Smooth muscle cell (in vitro differentiated cells): Measurements from ENCODE around the gene REXO4. TPM values are rescaled to one million over a fixed set of nuclear protein-coding genes. Genes with fewer than 3 reads are reported as not detected.
"Not testable (repeated sequence)": the region's sequence is repeated elsewhere in the genome, so short reads cannot be mapped to it uniquely, and the experiment has no call there.

ENCODE experiments used
- DNase-seq: peaks from one replicate; lab custom pipeline; 2025; ENCODE audit not compliant: unreplicated experiment; lab: John Stamatoyannopoulos, UW
- H2AFZ ChIP-seq: fragments of 200-600 bp; sonication (generic); 2 replicates; pipeline ENCODE4 v1.6.0; 2016; ENCODE audit warnings: antibody characterized with exemption, low read depth, mild to moderate bottlenecking
- H3F3A ChIP-seq: fragments of 200-600 bp; sonication (generic); 2 replicates; pipeline ENCODE4 v1.6.0; 2017; ENCODE audit warnings: antibody characterized with exemption, low read depth
- H3K27ac ChIP-seq: fragments of 200-600 bp; sonication (generic); 2 replicates; pipeline ENCODE4 v1.5.1; 2016; ENCODE audit warnings: low read depth, mild to moderate bottlenecking
- H3K27me3 ChIP-seq: fragments of 200-600 bp; sonication (generic); 2 replicates; pipeline ENCODE4 v1.6.1; 2016; ENCODE audit warnings: low read depth, mild to moderate bottlenecking
- H3K36me3 ChIP-seq: fragments of 200-600 bp; sonication (generic); 2 replicates; pipeline ENCODE4 v1.5.1; 2016; ENCODE audit warnings: low read depth
- H3K4me1 ChIP-seq: fragments of 200-600 bp; sonication (generic); 2 replicates; pipeline ENCODE4 v1.5.1; 2016; ENCODE audit warnings: low read depth
- H3K4me2 ChIP-seq: fragments of 200-600 bp; sonication (generic); 2 replicates; pipeline ENCODE4 v1.6.0; 2016; ENCODE audit warnings: mild to moderate bottlenecking
- H3K4me3 ChIP-seq: fragments of 200-600 bp; sonication (generic); 2 replicates; pipeline ENCODE4 v1.5.1; 2016; ENCODE audit warnings: mild to moderate bottlenecking
- H3K79me2 ChIP-seq: fragments of 200-600 bp; sonication (generic); 2 replicates; pipeline ENCODE4 v1.6.0; 2016; ENCODE audit warnings: low read depth, mild to moderate bottlenecking
- H3K9ac ChIP-seq: fragments of 200-600 bp; sonication (generic); 2 replicates; pipeline ENCODE4 v1.6.0; 2016; ENCODE audit warnings: low read depth
- H3K9me3 ChIP-seq: fragments of 200-600 bp; sonication (generic); replicated peaks from 2 replicates; pipeline ENCODE4 v1.5.1; 2016; ENCODE audit warnings: low read depth
- H4K20me1 ChIP-seq: fragments of 200-600 bp; sonication (generic); 2 replicates; pipeline ENCODE4 v1.6.0; 2016; ENCODE audit warnings: low read depth
- WGBS: methylation state at CpG from one replicate; pipeline ENCODE4 v1.1.7; 2016; ENCODE audit warnings: low lambda C conversion rate; 5-methylcytosine and 5-hydroxymethylcytosine counted together
- polyA plus RNA-seq: library from polyadenylated mRNA; unstranded; fragments of >200 nt; fragmentation: Nextera tagmentation; extraction: Ambion mirVana; gene quantifications from 2 replicates; pipeline ENCODE4 v1.2.1, GENCODE V29; 2016
- total RNA-seq: library from RNA; depleted of rRNA; stranded (reverse); fragments of >200 nt; gene quantifications from 2 replicates; pipeline ENCODE4 v1.2.3, GENCODE V29; 2014
- TF ChIP-seq, protein P1 (sequence below): fragments of 200-600 bp; sonication (generic); IDR thresholded peaks from 2 replicates; pipeline ENCODE4 v1.5.1; 2017; ENCODE audit warnings: borderline replicate concordance, mild to moderate bottlenecking, antibody characterized with exemption; ENCODE audit not compliant: insufficient read depth, poor library complexity, severe bottlenecking

REXO4 gene
- total and polyA plus RNA-seq, 2 experiments from 2014 or later = 11.5 to 18.5 TPM

DNA sequence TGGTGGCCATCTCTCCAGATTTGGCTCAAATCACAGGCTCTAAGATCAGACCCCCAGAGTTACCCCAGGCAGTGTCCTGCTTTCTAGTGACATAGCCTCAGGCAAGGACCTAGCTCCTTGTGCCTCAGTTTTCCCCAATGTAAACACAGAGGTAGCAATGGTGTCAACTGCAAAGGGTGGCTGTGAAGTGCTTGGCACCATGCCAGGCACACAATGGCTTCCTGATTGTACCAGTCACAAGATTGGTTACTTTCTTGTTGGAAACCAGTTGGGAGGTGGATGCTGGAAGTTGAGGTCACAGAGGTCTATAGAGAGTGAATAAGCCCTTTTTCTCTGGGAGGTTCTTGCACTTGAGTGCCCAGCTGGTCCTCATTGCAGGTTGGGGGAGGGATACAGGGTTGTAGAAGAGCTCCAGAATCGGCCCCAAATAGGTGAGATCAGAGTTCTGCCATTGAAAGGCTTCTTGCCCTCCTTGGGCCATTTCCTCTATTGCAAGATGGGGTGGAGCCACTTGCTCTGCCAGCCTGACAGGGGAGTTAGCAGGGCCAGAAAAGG is 39.3 kb downstream of the REXO4 start:
- H3K27ac ChIP-seq = no peak overlapping the region
- H4K20me1 ChIP-seq = peaks cover 19% of the 10 kb centered on the region
- H3F3A ChIP-seq = peaks cover 14% of the 10 kb centered on the region
- TF ChIP-seq, protein P1, sequence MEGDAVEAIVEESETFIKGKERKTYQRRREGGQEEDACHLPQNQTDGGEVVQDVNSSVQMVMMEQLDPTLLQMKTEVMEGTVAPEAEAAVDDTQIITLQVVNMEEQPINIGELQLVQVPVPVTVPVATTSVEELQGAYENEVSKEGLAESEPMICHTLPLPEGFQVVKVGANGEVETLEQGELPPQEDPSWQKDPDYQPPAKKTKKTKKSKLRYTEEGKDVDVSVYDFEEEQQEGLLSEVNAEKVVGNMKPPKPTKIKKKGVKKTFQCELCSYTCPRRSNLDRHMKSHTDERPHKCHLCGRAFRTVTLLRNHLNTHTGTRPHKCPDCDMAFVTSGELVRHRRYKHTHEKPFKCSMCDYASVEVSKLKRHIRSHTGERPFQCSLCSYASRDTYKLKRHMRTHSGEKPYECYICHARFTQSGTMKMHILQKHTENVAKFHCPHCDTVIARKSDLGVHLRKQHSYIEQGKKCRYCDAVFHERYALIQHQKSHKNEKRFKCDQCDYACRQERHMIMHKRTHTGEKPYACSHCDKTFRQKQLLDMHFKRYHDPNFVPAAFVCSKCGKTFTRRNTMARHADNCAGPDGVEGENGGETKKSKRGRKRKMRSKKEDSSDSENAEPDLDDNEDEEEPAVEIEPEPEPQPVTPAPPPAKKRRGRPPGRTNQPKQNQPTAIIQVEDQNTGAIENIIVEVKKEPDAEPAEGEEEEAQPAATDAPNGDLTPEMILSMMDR = no peak
- peaks cover 15% of the 10 kb centered on the region for H3K4me1 ChIP-seq
- WGBS = 95% methylated on average over 1 of the region's 1 CpG
- peaks cover 24% of the 10 kb centered on the region for H3K79me2 ChIP-seq
- DNase-seq = no peak
- H3K36me3 ChIP-seq = no peaks in the 10 kb centered on the region
- no peaks in the 10 kb centered on the region for H3K9me3 ChIP-seq
- H2AFZ ChIP-seq = no peak overlapping the region
- no peak overlapping the region for H3K4me2 ChIP-seq
- no peak overlapping the region for H3K9ac ChIP-seq
- no peak overlapping the region for H3K4me3 ChIP-seq
- no peaks in the 10 kb centered on the region for H3K27me3 ChIP-seq

DNA sequence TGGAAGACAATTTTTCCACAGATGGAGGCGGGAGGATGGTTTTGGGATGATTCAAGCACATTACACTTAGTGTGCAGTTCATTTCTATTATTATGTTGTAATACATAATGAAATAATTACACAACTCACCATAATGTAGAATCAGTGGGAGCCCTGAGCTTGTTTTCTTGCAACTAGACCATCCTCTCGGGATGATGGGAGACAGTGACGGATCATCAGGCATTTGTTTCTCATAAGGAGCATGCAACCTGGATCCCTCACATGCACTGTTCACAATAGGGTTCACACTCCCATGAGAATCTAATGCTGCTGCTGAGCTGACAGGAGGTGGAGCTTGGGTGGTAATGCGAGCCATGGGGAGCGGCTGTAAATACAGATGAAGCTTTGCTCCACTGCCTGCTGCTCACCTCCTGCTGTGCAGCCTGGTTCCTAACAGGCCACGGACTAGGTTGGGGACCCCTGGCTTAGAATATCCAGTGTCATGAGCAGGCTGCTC is 40.0 kb downstream of the REXO4 start:
- Histone ChIP-seq H4K20me1 (peaks cover 27% of the 10 kb centered on the region), H3K4me2 (no peak overlapping the region), H3K27ac (no peak overlapping the region), H3K4me3 (no peak overlapping the region), H3K9me3 (no peaks in the 10 kb centered on the region), H2AFZ (no peak overlapping the region), H3K79me2 (peaks cover 31% of the 10 kb centered on the region), H3K4me1 (peaks cover 15% of the 10 kb centered on the region), H3K27me3 (no peaks in the 10 kb centered on the region), H3K36me3 (no peaks in the 10 kb centered on the region), H3K9ac (no peak overlapping the region), H3F3A (peaks cover 17% of the 10 kb centered on the region)
- WGBS = 67% methylated on average over 6 of the region's 6 CpGs
- DNase-seq = no peak
- TF ChIP-seq, protein P1 = no peak

DNA sequence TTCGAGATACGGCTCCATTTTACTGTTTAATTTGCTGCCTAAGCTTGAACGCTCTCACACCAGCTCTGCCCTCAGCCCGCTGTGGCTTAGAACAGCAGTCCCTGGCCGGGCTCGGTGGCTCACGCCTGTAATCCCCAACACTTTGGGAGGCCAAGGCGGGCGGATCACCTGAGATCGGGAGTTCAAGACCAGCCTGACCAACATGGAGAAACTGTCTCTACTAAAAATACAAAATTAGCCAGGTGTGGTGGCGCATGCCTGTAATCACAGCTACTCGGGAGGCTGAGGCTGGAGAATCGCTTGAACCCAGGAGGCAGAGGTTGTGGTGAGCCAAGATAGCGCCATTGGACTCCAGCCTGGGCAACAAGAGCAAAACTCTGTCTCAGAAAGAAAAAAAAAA is 40.5 kb downstream of the REXO4 start:
- H3K4me3 ChIP-seq = not testable (repeated sequence)
- WGBS = 96% methylated on average over 14 of the region's 14 CpGs
- peak overlapping the region; percentile 90 for H3K4me2 ChIP-seq

DNA sequence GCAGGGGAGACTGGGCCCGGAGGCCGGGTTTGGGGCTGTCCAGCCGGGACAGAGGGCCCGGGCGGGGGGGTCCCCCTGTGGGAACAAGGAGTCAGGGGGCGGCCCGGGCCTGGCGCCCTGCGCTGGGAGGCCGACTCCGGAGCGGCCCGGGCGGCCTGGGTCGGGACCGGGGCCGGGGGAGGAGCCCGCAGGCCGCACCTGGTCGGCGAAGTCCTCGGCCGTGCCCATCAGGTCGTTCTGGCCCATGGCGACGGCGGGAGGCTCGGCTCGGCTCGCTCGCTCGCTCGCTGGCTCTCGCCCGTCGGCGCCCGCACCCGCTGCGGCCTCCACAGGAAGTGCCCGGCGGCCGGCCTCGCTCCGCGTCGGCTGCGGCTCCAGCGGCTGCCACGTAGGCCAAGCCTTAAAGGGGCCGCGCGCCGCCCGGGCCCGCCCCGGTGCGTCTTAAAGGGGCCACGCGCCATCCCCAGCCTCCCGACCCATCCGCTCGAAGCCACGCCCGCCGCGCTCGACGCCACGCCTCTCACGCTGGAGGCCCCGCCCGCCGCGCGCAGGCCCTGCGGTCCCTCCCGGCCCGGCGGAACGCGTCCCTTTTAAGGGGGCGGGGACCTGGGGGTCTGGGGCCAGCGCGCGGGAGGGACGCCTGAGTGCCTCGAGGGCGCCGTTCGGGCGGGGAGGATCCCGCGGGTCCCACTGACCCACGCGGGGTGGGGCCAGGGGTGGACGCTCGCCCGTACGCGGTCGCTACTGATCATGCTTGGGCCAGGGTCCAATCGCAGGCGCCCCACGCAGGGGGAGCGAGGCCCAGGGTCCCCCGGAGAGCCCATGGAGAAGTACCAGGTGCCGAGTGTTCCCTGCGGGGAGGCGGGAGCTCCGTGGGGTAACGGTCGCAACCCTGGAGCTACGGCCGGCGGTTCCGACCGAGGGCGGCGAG is 41.8 kb downstream of the REXO4 start, which contains the start of the genes STKLD1 and SURF4:
Gene STKLD1, plus strand, starts transcription at position 643 of the 931 bp plus-strand sequence. Its CDS starts 108 bp downstream, at position 751.
Gene SURF4, minus strand, starts transcription at position 337 of the 931 bp plus-strand sequence. Its CDS starts 91 bp downstream, at position 246.
- TF ChIP-seq, protein P1 = no peak
- 8% methylated on average over 33 of the region's 120 CpGs for WGBS

More for the DNA sequence above, 40.5 kb downstream of the REXO4 start:
- peaks cover 32% of the 10 kb centered on the region for H4K20me1 ChIP-seq
- H3K9me3 ChIP-seq, H2AFZ ChIP-seq, H3K36me3 ChIP-seq, H3K27me3 ChIP-seq, DNase-seq, H3K27ac ChIP-seq, H3K9ac ChIP-seq: not testable (repeated sequence)
- H3F3A ChIP-seq = peaks cover 18% of the 10 kb centered on the region
- peaks cover 36% of the 10 kb centered on the region for H3K79me2 ChIP-seq
- H3K4me1 ChIP-seq = peaks cover 15% of the 10 kb centered on the region

More for the DNA sequence above, 41.8 kb downstream of the REXO4 start, which contains the start of the genes STKLD1 and SURF4:
- H2AFZ ChIP-seq = peak within 1 kb of the TSS; percentile 96
- H3K36me3 ChIP-seq = no peaks in the 10 kb centered on the region
- H3F3A ChIP-seq = peaks cover 18% of the 10 kb centered on the region
- peaks cover 23% of the 10 kb centered on the region for H3K4me1 ChIP-seq
- H3K27me3 ChIP-seq = no peaks in the 10 kb centered on the region
- peak within 1 kb of the TSS; percentile 99 for H3K4me3 ChIP-seq
- peak; percentile 83 for DNase-seq
- H3K4me2 ChIP-seq = peak within 1 kb of the TSS; percentile 90
- H3K27ac ChIP-seq = peak within 1 kb of the TSS; percentile 98
- no peaks in the 10 kb centered on the region for H3K9me3 ChIP-seq
- H4K20me1 ChIP-seq = peaks cover 44% of the 10 kb centered on the region
- H3K9ac ChIP-seq = peak within 1 kb of the TSS; percentile 100
- peaks cover 49% of the 10 kb centered on the region for H3K79me2 ChIP-seq
